Embryonic facial prominence (tissue), 1 donor: ENCODE data around the gene CDC42EP3.

Experiments
- DNase-seq: peaks from one replicate; pipeline ENCODE4 v3.0.0-alpha.2; 2016; ENCODE audit errors: extremely low spot score

Gene CDC42EP3

GRCh38 chr2:37656512-37657423 lies 14.7 kb downstream of the CDC42EP3 start:
- DNase-seq, result no peak

GRCh38 chr2:37654932-37655841 lies 16.3 kb downstream of the CDC42EP3 start:
- no peak for DNase-seq

- no peak for DNase-seq
Observed at GRCh38 chr2:37654419-37654818, 17.0 kb downstream of the CDC42EP3 start.

- DNase-seq, result no peak
Observed at GRCh38 chr2:37653805-37654378, 17.6 kb downstream of the CDC42EP3 start.

- DNase-seq, result no peak
Observed at GRCh38 chr2:37653093-37653492, 18.3 kb downstream of the CDC42EP3 start.

- DNase-seq, result no peak
Observed at GRCh38 chr2:37652199-37652640, 19.2 kb downstream of the CDC42EP3 start.

- no peak for DNase-seq
Observed at GRCh38 chr2:37650548-37651093, 20.8 kb downstream of the CDC42EP3 start.

GRCh38 chr2:37649518-37649917 lies 21.9 kb downstream of the CDC42EP3 start:
- DNase-seq, result no peak

- DNase-seq, result no peak
Observed at GRCh38 chr2:37648331-37649011, 23.0 kb downstream of the CDC42EP3 start.

GRCh38 chr2:37647971-37648330 lies 23.5 kb downstream of the CDC42EP3 start:
- DNase-seq, result no peak

GRCh38 chr2:37645836-37646235 lies 25.6 kb downstream of the CDC42EP3 start:
- no peak for DNase-seq

GRCh38 chr2:37645362-37645761 lies 26.1 kb downstream of the CDC42EP3 start:
- no peak for DNase-seq

GRCh38 chr2:37644191-37644590 lies 27.3 kb downstream of the CDC42EP3 start:
- no peak for DNase-seq

GRCh38 chr2:37643730-37644078 lies 27.7 kb downstream of the CDC42EP3 start:
- no peak for DNase-seq

GRCh38 chr2:37642907-37643729 lies 28.3 kb downstream of the CDC42EP3 start:
- DNase-seq, result no peak

- no peak for DNase-seq
Observed at GRCh38 chr2:37641582-37642171, 29.8 kb downstream of the CDC42EP3 start.

GRCh38 chr2:37639631-37640030 lies 31.8 kb downstream of the CDC42EP3 start:
- no peak for DNase-seq

- DNase-seq, result no peak
Observed at GRCh38 chr2:37638973-37639372, 32.5 kb downstream of the CDC42EP3 start.

GRCh38 chr2:37637985-37638384 lies 33.5 kb downstream of the CDC42EP3 start:
- no peak for DNase-seq

- DNase-seq, result no peak
Observed at GRCh38 chr2:37637190-37637860, 34.1 kb downstream of the CDC42EP3 start.
